Testis (tissue), 3 donors: ENCODE results near the gene CISD2. TPM values are rescaled to one million over a fixed set of nuclear protein-coding genes. Genes with fewer than 3 reads are reported as not detected.
A peak's percentile ranks its signal among the peaks of the same experiment; 100 is the strongest.
"Not testable (repeated sequence)": the region's sequence is repeated elsewhere in the genome, so short reads cannot be mapped to it uniquely, and the experiment has no call there.

Experiments used
- DNase-seq: peaks from one replicate; pipeline ENCODE4 v3.0.0-alpha.2; 2019
- H3K27ac ChIP-seq, 2 donors: fragments of 200-600 bp; sonication (generic); one replicate each; pipeline ENCODE4 v1.5.1; 2019
- H3K27me3 ChIP-seq: fragments of 200-600 bp; sonication (generic); one replicate; pipeline ENCODE4 v1.5.1; 2019
- H3K36me3 ChIP-seq: fragments of 200-600 bp; sonication (generic); one replicate; pipeline ENCODE4 v1.5.1; 2017; ENCODE audit warnings: low read depth; ENCODE audit errors: missing control alignments
- H3K4me1 ChIP-seq: fragments of 200-600 bp; sonication (generic); one replicate; pipeline ENCODE4 v1.5.1; 2019
- H3K4me3 ChIP-seq, 2 donors: fragments of 200-600 bp; sonication (generic); one replicate each; pipeline ENCODE4 v1.5.1; 2017 to 2019
- H3K9me3 ChIP-seq: fragments of 200-600 bp; sonication (generic); one replicate; pipeline ENCODE4 v1.5.1; 2017
- CTCF ChIP-seq, 3 experiments: fragments of 450-650 bp in 2 of 3; fragments of 200-600 bp in 1 of 3; sonication (generic) in 1 of 3; IDR thresholded peaks; one replicate each; pipeline ENCODE4 v1.5.1; 2016 to 2019; ENCODE audit warnings: antibody characterized with exemption in 3 of 3, mild to moderate bottlenecking in 2 of 3, moderate library complexity in 1 of 3
- POLR2A ChIP-seq: fragments of 450-650 bp; IDR thresholded peaks from one replicate; pipeline ENCODE4 v1.6.1; 2017; ENCODE audit warnings: antibody characterized with exemption, mild to moderate bottlenecking, moderate library complexity
- WGBS, 2 donors: methylation state at CpG; one replicate each; pipeline ENCODE4 v1.1.5; 2018; 5-methylcytosine and 5-hydroxymethylcytosine counted together
- intact Hi-C: fragments of 100-400 bp; cut with DNase I; formaldehyde crosslinking; loops from one replicate; pipeline ENCODE4 v1.15.1; 2023; ENCODE audit warnings: low total_unique reads
- polyA plus RNA-seq: library from polyadenylated mRNA; stranded (reverse); fragments of 350-450 nt; fragmentation: Illumina TruSeq; extraction: RNeasy Lipid Tissue Mini Kit (QIAGEN cat#74804); gene quantifications from one replicate; pipeline ENCODE4 v1.2.3, GENCODE V29; 2014; ENCODE audit warnings: low read depth, low replicate concordance; ENCODE audit not compliant: insufficient read depth
- total RNA-seq, 2 donors: library from RNA; depleted of rRNA; stranded (reverse); fragments of >200 nt; gene quantifications; one replicate each; pipeline ENCODE4 v1.2.3, GENCODE V29; 2016

Gene CISD2
- total and polyA plus RNA-seq, 3 donors from 2014 or later, result 8.4 to 19.4 (median 10.3) TPM

GRCh38 chr4:102878901-102879300 lies 10.1 kb downstream of the CISD2 start:
- Histone ChIP-seq H3K27me3 (no peaks in the 10 kb centered on the region), H3K4me1 (no peaks in the 10 kb centered on the region), H3K4me3 (no peak overlapping the region), H3K36me3 (no peaks in the 10 kb centered on the region), H3K9me3 (no peaks in the 10 kb centered on the region), H3K27ac (no peak overlapping the region)
- TF ChIP-seq CTCF (IDR thresholded peaks at IDR 0.05), result no peak
- no peak for TF ChIP-seq POLR2A
- intact Hi-C loops, result no loop called here
- 86 to 90% methylated on average over 3 of the region's 3 CpGs for WGBS, 2 donors
- DNase-seq, result no peak

- Histone ChIP-seq H3K36me3 (no peaks in the 10 kb centered on the region), H3K27me3 (no peaks in the 10 kb centered on the region), H3K27ac (no peak overlapping the region), H3K4me3 (no peak overlapping the region), H3K4me1 (no peaks in the 10 kb centered on the region), H3K9me3 (no peaks in the 10 kb centered on the region)
- WGBS, 2 donors, result 87 to 100% methylated on average over 1 of the region's 1 CpG
- TF ChIP-seq POLR2A (no peak), CTCF (IDR thresholded peaks at IDR 0.05) (no peak)
- DNase-seq, result no peak
- intact Hi-C loops, result no loop called here
Observed at GRCh38 chr4:102881343-102881742, 12.6 kb downstream of the CISD2 start.

DNA sequence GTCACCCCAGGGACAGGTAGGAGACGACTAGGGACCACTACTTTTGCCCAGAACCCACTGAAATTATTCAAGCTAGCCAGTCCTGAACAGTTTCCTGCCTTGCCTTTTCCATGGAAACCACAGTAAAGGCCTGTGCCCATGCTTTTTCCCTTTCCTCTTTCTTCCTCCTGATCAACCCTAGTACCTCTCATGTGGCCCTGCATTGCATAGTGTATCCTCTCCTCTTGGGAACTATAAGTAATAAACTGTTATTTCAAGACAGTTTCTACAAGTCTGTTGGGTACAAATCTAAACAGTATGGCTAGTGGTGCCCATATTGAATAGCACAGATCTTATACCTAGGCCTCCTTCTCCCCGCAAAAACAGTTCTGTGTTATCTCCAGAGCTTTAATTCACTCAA lies 14.5 kb downstream of the CISD2 start:
- intact Hi-C loops, result no loop called here
- 87 to 91% methylated on average over 2 of the region's 2 CpGs for WGBS, 2 donors
- no peak overlapping the region for H3K27ac ChIP-seq

GRCh38 chr4:102888570-102888969 lies 19.8 kb downstream of the CISD2 start:
- H3K27ac ChIP-seq, H3K4me1 ChIP-seq, H3K27me3 ChIP-seq, H3K36me3 ChIP-seq, intact Hi-C loops, H3K4me3 ChIP-seq, H3K9me3 ChIP-seq: not testable (repeated sequence)
- WGBS, 2 donors, result 50 to 77% methylated on average over 2 of the region's 2 CpGs
- DNase-seq, result peak; percentile 68

More for the DNA sequence above, 14.5 kb downstream of the CISD2 start:
- Histone ChIP-seq H3K4me3 (no peak overlapping the region), H3K9me3 (no peaks in the 10 kb centered on the region), H3K4me1 (no peaks in the 10 kb centered on the region), H3K36me3 (no peaks in the 10 kb centered on the region), H3K27me3 (no peaks in the 10 kb centered on the region)
- DNase-seq, result no peak
- TF ChIP-seq POLR2A, result no peak

- H3K4me3 ChIP-seq, H3K36me3 ChIP-seq, H3K4me1 ChIP-seq, DNase-seq, H3K9me3 ChIP-seq, intact Hi-C loops, H3K27ac ChIP-seq, H3K27me3 ChIP-seq: not testable (repeated sequence)
- 69 to 82% methylated on average over 3 of the region's 3 CpGs for WGBS, 2 donors
Observed at GRCh38 chr4:102889866-102890265, 21.1 kb downstream of the CISD2 start.

DNA sequence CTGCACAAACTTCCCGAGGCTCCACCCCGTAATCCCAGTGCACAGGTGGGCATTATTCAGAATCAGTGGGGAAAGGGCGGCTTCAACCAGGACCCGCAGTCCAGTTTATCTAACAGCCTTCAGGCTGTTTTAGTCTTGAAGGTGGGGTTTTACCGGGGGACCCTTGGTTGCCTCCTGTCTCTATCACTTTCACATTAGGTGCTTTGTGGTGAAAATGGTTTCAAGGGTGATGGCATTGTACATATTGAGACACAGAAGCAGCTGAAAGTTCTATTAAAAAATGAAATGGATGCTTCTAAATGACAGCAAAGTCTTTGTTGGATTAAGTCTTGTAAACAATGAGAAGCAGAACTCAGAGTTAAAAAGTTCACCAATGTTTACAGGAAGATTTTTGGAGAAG lies 27.8 kb downstream of the CISD2 start:
- H3K4me3 ChIP-seq, H3K4me1 ChIP-seq, H3K27me3 ChIP-seq, intact Hi-C loops, H3K27ac ChIP-seq, H3K36me3 ChIP-seq, DNase-seq, H3K9me3 ChIP-seq: not testable (repeated sequence)
- 90 to 96% methylated on average over 5 of the region's 5 CpGs for WGBS, 2 donors

GRCh38 chr4:102897610-102898009 lies 28.8 kb downstream of the CISD2 start:
- H3K36me3 ChIP-seq, H3K9me3 ChIP-seq, DNase-seq, intact Hi-C loops, H3K4me1 ChIP-seq, H3K27me3 ChIP-seq, H3K4me3 ChIP-seq, H3K27ac ChIP-seq: not testable (repeated sequence)
- 94% methylated on average over 3 of the region's 3 CpGs for WGBS, 2 donors
